Fibroblast of skin of left quadriceps (primary cell): ENCODE data around the gene OR4D2.
A peak's percentile ranks its signal among the peaks of the same experiment; 100 is the strongest.

Source experiments
- DNase-seq, 2 experiments: peaks; one replicate each; pipeline ENCODE4 v3.0.0-alpha.2; 2013; ENCODE audit warnings: low read depth in 2 of 2

The OR4D2 gene

GRCh38 chr17:58210922-58211321, 44.1 kb downstream of the OR4D2 start:
- DNase-seq = no peak

DNA sequence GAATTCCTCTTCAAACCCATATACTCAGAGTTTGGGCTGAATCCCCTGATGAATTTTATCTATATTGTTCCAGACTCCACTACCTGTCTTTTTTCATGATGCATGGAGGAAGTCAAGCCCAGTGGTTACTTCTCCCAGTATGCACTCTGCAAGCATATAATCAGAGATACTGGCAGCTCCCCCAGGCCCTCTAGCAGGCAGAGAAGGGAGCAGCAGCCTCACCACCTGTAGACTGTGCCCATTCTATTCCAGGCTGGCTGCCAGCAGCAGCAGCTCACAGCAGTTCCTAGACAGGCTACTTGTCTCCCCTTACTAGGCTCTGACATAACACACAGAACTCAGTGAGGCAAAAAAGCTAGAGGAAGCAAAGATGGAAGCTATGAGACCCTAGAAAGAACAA, 48.9 kb downstream of the OR4D2 start:
- DNase-seq = no peak

GRCh38 chr17:58217766-58218165, 51.0 kb downstream of the OR4D2 start:
- DNase-seq = no peak

DNA sequence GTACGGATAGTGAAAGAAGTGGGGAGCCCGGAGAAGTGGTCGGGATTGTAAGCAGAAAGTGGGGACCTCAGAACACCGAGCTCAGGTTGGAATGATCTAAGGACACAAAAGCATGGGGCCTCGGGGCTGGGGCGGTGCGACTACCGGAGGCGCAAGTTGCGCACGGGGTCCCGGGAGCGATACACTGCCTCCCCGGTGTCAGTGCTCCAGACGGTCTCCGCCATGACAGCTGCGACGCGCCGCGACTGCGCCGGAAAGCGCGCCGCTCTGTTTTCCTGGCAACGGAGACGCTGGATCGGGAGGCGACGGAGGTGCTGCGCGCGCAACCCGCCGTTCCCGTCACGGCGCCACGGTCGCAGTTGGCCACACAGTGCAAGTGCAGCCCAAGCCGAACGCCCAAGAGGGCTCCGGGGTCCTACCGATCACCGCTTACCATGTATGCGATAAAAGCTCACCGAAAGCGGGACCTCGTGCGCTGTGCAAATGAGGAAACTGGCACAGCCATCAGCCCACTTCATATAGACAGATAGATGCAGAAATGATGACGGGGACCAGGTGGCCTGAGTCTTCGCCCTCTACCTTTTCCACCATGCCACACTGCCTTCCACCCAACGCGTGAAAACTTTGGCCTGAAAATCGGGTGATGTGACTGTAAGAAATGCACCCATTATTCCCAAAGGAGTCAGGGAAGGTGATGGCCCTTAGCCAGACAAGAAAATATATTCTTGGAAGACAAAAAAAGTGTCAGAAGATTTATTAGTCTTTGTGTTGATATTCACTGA, 52.4 kb downstream of the OR4D2 start, which contains the start of gene MKS1:
MKS1 (minus strand) TSS at position 249 of the 782 bp plus-strand sequence; CDS start at position 224, 25 bp downstream.
- peak; percentile 76 to 81 for DNase-seq

GRCh38 chr17:58219789-58220183, 53.0 kb downstream of the OR4D2 start:
- no peak for DNase-seq
